ENCODE measurements around the gene ADGRL2.

Gene ADGRL2

DNA sequence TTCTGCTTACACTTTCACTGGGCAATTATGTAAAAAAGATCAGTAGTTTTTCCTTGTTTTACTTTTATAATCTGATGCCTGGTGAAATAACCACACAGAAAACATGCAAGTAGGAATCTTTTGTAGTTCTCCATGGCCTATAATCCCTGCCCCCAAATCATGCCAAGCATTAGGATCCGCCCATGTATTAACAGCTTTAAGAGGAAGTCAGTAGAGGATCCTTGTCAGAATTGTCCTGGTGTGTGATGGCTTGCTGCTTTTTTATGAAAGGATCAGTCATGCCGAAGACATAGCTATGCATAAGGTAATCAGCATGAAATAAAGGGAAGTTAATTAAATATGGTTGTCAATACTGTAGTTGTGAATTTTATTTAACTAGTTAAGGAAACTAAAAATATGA lies 20.0 kb downstream of the ADGRL2 start:
- TF ChIP-seq POLR2A (IDR thresholded peaks at IDR 0.05; ENCODE audit: low read length): no peak
- TF ChIP-seq GATA1 (IDR thresholded peaks at IDR 0.05; ENCODE audit: low read depth, low read length): no peak
- no peak for DNase-seq

DNA sequence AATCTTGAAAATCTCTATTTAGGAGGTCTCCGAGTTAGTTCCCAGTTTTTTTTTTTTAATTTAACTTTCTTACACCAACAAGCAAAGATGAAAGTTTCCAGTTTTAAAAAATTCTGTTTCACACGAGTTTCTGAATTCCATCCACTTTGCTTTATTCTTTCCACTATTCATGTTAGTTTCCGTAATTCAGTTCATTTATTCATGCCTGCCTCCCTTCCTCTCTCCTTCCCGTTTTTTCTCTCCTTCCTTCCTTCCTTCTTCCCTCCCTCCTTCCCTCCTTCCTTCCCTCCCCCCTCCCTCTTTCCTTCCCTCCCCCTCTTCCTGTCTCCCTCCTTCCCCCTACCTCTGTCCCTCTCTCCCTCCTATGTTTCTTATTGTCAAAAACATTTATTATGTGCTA lies 22.3 kb downstream of the ADGRL2 start:
- TF ChIP-seq GATA1 (IDR thresholded peaks at IDR 0.05; ENCODE audit: low read depth, low read length) (no peak), POLR2A (IDR thresholded peaks at IDR 0.05; ENCODE audit: low read length) (no peak)
- DNase-seq: no peak

DNA sequence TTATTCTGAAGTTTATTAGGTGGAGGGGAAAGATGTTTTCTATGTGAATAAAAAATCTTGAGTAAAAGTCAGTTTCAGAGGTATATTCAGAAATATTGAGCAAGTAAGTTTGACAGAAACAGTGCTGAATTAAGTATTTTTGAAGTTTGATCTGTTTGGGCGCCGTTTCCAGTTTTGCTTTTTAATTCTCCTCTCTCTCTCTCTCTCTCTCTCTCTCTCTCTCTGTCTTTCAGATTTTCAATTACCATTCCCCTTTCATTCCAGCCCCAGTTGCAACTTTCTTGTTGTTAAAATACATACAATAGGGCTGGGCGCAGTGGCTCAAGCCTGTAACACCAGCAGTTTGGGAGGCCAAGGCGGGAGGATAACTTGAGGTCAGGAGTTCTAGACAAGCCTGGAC lies 24.0 kb downstream of the ADGRL2 start:
- no peak for TF ChIP-seq POLR2A (IDR thresholded peaks at IDR 0.05; ENCODE audit: low read length)
- no peak for TF ChIP-seq GATA1 (IDR thresholded peaks at IDR 0.05; ENCODE audit: low read depth, low read length)

DNA sequence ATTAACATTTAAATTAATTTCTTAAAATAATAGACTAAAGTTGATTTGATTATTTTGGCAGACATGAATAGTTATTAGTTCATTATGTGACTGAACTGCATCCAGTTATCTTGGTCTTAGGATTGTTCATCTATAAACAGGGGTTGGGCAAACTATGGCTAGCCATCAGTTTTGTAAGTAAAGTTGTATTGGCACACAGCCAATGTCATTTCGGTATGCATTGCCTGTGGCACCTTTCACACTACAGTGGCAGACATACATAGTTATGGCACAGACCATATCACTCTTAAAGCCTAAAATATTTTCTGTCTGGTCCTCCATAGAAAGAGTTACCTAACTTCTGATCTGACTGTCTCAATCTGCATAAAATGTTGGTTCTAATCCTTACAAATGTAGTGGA lies 27.2 kb downstream of the ADGRL2 start:
- no peak for DNase-seq

More for the DNA sequence above, 24.0 kb downstream of the ADGRL2 start:
- DNase-seq: no peak

DNA sequence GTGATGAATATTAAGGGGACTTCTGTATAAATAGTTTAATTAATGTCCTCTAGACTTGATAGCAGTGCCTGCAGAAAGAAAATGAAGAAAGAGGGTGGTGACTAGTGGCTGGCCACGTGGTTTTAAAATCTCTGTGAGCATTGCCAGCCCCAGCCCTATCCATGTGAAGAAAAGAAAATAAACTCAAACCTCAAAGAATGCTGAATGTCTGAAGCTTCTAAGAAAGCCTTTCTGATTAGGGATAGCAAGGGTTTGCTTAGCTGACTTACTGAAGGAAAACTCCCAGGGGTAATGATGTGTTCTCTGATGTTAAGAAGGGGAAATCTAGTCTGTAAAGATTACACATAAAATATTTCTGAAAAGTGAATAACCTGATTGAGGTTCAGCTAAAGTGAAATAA lies 31.8 kb downstream of the ADGRL2 start:
- no peak for DNase-seq
- TF ChIP-seq GATA1 (IDR thresholded peaks at IDR 0.05; ENCODE audit: low read depth, low read length) (no peak), POLR2A (IDR thresholded peaks at IDR 0.05; ENCODE audit: low read length) (no peak)

More for the DNA sequence above, 27.2 kb downstream of the ADGRL2 start:
- TF ChIP-seq GATA1 (IDR thresholded peaks at IDR 0.05; ENCODE audit: low read depth, low read length): no peak
- no peak for TF ChIP-seq POLR2A (IDR thresholded peaks at IDR 0.05; ENCODE audit: low read length)

DNA sequence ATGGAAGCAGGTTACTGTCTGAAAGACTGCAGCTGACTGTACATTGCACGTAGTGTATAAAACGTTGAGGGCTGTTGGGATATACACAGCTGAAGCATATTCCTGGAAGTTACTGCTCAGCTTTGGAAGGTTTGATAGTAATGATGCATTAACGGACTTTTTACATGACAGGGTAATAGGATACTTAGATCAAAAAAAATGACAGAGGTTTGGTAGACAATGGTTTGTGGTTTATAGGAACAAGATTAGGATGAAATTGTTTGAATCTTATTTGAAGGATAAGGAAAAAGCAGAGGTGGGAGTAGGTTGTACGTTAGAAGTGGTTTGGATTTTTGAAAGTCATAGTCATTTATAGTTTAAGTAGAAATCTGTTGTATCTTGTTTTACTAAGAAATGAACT lies 33.0 kb downstream of the ADGRL2 start:
- no peak for DNase-seq
- TF ChIP-seq GATA1 (IDR thresholded peaks at IDR 0.05; ENCODE audit: low read depth, low read length): no peak
- TF ChIP-seq POLR2A (IDR thresholded peaks at IDR 0.05; ENCODE audit: low read length): no peak

DNA sequence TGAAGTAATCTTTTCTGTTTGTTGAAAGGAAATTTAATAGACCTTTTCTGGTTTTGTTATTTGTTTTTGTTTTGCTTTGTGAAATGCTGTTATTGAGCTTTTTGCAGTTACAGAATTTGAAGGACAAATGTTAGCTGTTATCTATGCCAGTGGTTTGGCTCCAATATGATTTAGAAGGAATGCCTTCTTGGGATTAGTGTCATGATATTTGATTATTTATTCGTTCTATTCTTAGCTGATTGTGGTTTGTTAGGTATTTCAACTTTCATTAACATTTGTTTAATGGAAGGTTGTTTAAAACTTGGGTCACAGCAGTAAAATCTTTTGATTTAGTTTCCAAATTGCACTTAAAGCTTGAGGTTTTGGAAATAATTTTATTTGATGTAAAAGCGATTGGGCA lies 33.5 kb downstream of the ADGRL2 start:
- no peak for DNase-seq
- TF ChIP-seq GATA1 (IDR thresholded peaks at IDR 0.05; ENCODE audit: low read depth, low read length): no peak
- no peak for TF ChIP-seq POLR2A (IDR thresholded peaks at IDR 0.05; ENCODE audit: low read length)

DNA sequence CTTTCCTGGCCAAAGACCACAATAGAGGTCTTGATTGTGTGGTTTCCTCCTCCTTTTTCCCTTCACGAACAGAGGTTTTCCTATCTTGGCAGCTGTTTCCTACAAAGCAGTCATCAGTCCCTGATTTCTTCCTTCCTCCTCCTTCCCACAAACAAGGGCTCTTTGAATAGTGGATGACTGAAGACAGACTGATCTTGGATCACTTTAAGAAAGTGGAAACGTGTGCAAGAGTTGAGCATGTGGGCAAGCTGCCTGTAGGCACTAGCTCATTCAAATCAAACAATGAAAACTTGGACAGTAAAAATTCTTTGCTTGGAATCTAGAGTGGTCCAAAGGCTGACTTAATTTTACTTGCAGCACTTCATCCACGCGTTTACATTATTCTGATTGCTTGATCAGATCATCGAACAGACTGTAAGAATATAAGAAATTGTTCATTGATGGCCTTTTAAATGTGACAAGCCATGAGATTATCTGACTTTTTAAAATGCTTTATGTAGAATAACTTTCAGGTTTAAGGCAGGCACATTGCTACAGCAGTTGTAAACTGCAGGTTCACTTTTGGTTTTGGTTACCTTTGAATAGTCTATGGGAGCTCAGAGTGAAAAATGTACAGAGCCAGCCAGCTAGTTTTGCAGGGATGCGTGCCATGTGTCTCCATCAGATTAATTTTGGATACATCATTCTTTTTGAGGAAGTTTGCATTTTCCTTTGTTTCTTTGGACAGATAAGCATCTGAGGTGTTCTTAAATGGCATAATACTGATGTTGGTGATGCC lies 34.4 kb downstream of the ADGRL2 start:
- DNase-seq: no peak
- no peak for TF ChIP-seq GATA1 (IDR thresholded peaks at IDR 0.05; ENCODE audit: low read depth, low read length)
- TF ChIP-seq POLR2A (IDR thresholded peaks at IDR 0.05; ENCODE audit: low read length): no peak

DNA sequence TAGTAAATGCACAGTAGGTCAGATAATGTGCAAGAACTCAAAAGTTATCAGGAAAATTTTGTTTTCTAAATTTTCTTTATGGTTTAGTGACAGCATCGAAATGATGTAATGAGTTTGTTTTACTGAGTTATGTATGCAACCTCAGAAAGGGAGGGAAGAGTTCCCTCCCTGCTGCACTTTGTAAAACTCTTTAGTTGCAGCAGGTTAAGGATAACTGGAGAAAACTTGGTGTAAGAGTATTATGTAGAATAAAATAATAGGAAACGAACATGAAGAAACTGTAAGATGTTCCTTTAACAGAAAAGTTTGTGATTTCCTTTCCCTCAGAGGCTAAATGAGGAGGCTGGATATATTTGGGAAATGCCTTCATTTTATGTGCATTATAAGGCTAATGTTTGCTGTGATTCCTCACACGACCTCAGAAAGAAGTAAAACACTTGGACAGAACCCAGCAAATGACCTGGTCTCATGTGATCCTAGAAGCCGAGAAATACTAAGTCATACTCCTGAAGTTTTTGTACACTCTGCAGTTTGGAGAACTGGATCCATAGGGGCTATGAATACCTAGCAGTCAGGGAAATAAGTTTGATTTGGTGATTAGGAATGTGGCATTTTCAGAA lies 35.4 kb downstream of the ADGRL2 start:
- TF ChIP-seq POLR2A (IDR thresholded peaks at IDR 0.05; ENCODE audit: low read length): no peak
- no peak for TF ChIP-seq GATA1 (IDR thresholded peaks at IDR 0.05; ENCODE audit: low read depth, low read length)

DNA sequence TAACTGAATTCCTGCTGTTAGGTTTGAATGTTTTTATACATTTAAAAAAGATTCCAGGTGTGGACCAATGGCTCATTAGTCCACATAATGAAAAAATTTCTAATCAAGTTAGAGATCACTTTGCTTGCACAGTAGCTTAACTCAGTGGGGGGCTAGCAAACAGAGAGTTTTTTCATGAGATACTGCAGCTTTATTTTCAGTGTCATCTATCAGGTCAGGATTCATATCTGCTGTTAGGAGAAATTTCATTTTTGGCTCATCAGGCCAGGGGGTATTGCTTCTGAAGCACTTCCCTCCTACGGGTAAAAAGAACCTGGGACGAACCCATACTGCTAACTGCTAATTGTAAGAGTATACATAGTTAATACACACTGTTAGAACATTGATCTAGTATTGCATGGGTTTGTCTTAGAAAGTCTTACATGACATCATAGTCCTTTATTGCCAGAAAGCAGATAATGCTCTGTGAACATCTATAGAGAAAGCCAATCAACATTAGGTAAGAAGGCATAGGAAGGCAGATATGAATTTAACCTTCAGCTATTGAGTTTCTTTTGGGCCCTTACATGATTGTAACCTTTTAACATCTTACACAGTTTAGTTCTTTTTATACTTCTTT lies 38.0 kb downstream of the ADGRL2 start:
- no peak for TF ChIP-seq POLR2A (IDR thresholded peaks at IDR 0.05; ENCODE audit: low read length)
- no peak for TF ChIP-seq GATA1 (IDR thresholded peaks at IDR 0.05; ENCODE audit: low read depth, low read length)
- no peak for DNase-seq

More for the DNA sequence above, 35.4 kb downstream of the ADGRL2 start:
- no peak for DNase-seq

DNA sequence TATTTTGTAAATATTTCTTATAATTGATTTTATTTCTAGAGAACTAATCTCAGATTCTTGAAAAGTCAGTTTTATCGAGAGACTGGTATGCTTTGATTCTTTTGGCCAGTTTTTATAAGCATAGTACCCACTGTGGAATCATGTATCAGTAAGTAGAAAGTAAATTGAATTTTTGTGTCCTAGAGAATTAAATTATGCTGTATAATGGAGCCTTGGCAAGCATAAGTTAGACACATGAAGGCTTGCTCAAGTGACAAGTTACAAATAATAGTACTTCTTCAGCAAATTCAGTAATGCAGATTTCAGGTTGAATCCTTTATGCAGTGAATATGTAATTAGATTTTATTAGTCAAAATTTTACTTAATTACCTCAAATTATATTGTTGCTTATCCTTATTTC lies 40.1 kb downstream of the ADGRL2 start:
- no peak for DNase-seq
- no peak for TF ChIP-seq GATA1 (IDR thresholded peaks at IDR 0.05; ENCODE audit: low read depth, low read length)
- no peak for TF ChIP-seq POLR2A (IDR thresholded peaks at IDR 0.05; ENCODE audit: low read length)

DNA sequence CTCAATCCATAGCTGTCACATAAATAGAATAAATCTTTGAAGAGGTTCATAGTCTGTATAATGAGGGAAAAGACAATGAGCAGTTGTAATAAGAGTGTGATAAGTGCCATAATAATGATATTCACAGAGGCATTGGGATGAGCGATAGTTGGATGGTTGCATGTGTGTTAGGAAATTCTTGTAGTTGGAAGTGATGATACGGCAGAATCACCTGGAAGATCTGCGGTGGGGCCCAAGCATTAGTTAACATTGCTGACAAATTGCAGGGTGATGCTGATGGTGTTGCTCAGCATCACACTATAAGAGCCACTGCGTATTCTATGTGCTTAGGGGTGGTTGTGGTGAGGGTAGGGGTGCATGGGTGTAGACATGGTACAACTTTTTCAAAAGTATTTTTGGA lies 41.1 kb downstream of the ADGRL2 start:
- DNase-seq: no peak
- TF ChIP-seq GATA1 (IDR thresholded peaks at IDR 0.05; ENCODE audit: low read depth, low read length) (no peak), POLR2A (IDR thresholded peaks at IDR 0.05; ENCODE audit: low read length) (no peak)

DNA sequence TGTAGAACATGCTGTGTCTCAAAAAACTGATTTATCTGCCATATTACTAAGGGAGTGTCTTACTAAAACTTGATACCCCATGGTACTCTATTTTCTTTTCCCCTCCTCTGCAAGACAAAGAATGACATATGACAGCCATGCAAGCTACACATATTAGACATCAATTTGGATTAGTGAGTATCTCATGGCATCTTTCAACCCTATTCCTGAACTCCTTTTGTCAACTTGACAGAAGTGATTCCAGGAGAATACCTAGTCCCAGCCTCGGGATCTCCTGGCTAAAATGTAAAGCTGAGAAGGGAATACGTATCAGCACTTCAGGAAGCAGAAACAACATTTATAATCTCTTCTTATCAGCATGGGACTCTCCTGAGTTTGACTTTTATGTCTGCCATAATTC lies 43.7 kb downstream of the ADGRL2 start:
- DNase-seq: no peak
- TF ChIP-seq POLR2A (IDR thresholded peaks at IDR 0.05; ENCODE audit: low read length): no peak

DNA sequence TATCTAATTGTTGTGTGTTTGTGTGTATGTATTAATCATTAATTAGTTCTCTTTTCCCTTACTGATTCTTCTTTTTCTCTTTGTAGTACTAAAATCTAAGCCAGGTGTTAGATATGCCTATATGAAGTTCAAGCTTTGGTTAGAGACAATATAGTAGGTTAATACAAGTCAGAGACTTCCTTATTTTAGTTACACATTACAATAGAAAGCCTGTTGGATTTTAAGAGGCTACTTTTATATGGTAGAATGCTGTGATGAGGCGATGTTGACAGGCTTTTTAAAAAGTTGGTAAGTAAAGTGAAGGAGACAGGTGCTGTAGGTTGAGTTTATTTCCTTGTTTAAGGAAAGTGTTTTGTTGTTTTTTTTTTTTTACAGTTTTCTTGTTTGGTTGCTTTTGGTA lies 45.9 kb downstream of the ADGRL2 start:
- no peak for TF ChIP-seq GATA1 (IDR thresholded peaks at IDR 0.05; ENCODE audit: low read depth, low read length)

DNA sequence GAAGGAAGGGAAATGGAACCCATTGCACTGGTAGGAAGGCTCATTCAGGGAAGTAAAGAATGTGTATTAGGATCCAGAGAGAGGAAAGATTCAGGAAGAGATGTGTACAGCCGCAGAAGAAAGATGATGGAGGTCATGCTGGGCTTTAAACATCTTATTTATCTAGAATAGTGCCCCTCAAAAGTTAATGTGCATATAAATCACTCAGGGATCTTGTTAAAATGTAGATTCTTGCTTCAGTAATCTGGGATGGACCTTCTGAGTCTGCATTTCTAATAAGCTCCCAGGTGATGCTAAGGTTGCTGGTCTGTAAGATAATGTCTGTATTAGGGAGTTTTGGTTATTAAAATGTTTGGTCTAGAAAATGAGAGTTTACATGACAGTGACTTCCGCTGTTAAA lies 46.3 kb downstream of the ADGRL2 start:
- no peak for DNase-seq
- TF ChIP-seq POLR2A (IDR thresholded peaks at IDR 0.05; ENCODE audit: low read length) (no peak), GATA1 (IDR thresholded peaks at IDR 0.05; ENCODE audit: low read depth, low read length) (no peak)

More for the DNA sequence above, 45.9 kb downstream of the ADGRL2 start:
- DNase-seq: no peak

Data from erythroblast (primary cell).